AG09319 (cell line): ENCODE data around the gene MIF4GD.

Experiments
- DNase-seq: peaks from one replicate; pipeline ENCODE4 v3.0.0-alpha.2; 2010; ENCODE audit warnings: low read depth; ENCODE audit errors: extremely low read depth
- TF ChIP-seq, protein P1 (sequence below): IDR thresholded peaks from 2 replicates; pipeline ENCODE4 v1.5.1; 2011; ENCODE audit warnings: low read depth, mild to moderate bottlenecking, inconsistent platforms, low read length, moderate library complexity

MIF4GD gene

DNA sequence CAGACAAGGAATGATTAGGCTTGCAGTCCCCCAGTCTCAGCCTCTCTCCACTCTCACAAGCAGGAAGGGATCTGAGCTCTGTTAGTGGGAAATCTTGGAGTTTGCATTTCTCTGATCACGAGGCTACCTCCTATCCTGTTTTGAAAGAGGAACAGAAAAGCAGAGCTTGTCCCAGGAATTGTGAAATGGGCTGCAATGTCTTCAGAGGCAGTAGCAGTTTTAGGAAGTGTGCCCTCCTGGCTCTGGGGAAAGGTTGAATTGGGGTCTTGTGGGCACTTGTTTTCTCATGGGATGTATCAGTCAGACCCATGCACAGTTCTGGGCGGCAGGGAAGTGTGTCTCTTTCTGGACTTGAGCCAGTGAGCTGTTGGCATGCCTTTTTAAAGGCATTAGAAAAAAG, 42.7 kb downstream of the MIF4GD start:
- no peak for DNase-seq
- TF ChIP-seq, protein P1, sequence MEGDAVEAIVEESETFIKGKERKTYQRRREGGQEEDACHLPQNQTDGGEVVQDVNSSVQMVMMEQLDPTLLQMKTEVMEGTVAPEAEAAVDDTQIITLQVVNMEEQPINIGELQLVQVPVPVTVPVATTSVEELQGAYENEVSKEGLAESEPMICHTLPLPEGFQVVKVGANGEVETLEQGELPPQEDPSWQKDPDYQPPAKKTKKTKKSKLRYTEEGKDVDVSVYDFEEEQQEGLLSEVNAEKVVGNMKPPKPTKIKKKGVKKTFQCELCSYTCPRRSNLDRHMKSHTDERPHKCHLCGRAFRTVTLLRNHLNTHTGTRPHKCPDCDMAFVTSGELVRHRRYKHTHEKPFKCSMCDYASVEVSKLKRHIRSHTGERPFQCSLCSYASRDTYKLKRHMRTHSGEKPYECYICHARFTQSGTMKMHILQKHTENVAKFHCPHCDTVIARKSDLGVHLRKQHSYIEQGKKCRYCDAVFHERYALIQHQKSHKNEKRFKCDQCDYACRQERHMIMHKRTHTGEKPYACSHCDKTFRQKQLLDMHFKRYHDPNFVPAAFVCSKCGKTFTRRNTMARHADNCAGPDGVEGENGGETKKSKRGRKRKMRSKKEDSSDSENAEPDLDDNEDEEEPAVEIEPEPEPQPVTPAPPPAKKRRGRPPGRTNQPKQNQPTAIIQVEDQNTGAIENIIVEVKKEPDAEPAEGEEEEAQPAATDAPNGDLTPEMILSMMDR, result no peak

DNA sequence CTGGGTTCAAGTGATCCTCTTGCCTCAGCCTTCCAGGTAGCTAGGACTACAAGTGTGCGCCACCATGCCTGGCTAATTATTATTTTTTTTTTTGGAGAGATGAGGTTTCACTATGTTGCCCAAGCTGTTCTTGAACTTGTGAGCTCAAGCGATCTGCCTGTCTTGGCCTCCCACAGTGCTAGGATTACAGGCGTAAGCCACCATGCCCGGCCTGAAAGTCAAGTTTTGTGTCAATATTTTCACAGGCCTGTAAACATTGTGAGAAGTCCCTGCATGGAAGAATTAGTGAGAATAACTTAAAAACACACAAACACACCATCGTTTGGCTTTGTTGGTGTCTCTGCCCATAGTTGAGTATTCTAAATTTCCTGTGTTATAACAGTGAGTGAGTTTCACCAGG, 43.3 kb downstream of the MIF4GD start:
- DNase-seq, result no peak
- TF ChIP-seq, protein P1, result no peak

DNA sequence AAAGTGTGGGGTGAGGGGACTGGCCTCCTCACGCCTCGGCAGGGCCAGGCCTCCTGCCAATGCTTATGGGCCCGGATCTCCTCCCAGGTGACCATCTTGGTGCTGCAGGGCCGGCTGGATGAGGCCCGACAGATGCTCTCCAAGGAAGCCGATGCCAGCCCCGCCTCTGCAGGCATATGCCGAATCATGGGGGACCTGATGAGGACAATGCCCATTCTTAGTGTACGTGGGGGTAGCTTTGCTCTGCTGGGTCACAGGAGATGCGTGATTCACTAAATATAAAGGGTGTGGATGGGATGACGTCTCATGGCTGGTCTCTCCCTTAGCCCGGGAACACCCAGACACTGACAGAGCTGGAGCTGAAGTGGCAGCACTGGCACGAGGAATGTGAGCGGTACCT, 46.0 kb downstream of the MIF4GD start:
- TF ChIP-seq, protein P1, result no peak
- no peak for DNase-seq

DNA sequence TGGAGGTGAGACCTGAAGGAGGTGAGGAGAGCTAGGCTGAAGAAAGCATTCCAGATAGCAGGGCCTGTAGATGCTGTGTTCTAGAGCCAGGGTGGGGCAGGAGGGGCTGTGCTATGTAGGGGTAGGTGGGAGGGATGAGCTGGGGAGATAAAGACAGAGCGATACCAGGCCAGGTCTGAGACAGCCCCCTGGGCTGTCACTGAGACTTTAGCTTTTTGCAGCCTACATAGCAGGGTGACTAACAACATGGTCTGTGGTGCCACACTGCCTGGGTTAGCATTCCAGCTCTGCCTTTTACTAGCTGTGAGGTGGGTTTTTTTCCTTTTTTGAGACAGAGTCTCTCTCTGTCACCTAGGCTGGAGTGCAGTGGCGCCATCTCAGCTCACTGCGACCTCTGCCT, 51.2 kb downstream of the MIF4GD start:
- TF ChIP-seq, protein P1, result no peak

DNA sequence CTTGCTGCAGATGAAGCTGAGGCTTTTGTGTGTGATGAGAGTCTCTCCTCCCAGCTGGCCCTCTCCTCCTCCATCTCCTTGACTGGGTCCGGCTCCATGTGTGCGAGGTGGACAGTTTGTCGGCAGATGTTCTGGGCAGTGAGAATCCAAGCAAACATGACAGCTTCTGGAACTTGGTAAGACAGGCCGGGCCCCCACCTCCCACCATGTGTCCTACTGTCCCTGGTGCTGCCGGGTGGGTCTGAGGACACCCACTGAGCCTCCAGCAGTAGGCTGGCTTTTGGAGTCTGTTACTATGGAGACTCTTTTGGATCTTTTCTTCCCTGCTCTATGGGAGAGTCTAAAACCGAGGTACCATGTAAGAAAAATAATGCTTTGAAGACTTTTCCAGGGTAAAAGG, 52.9 kb downstream of the MIF4GD start:
- TF ChIP-seq, protein P1, result no peak
- no peak for DNase-seq

More for the DNA sequence above, 51.2 kb downstream of the MIF4GD start:
- no peak for DNase-seq
